ENCODE measurements around the gene RARG.

Gene RARG

GRCh38 chr12:53161119-53161911 lies 70.7 kb downstream of the RARG start:
- DNase-seq = no peak

- DNase-seq = no peak
These were observed 71.3 kb downstream of the RARG start for GRCh38 chr12:53160673-53161072.
